Measurements from ENCODE around the gene CORO2B.

Gene CORO2B

DNA sequence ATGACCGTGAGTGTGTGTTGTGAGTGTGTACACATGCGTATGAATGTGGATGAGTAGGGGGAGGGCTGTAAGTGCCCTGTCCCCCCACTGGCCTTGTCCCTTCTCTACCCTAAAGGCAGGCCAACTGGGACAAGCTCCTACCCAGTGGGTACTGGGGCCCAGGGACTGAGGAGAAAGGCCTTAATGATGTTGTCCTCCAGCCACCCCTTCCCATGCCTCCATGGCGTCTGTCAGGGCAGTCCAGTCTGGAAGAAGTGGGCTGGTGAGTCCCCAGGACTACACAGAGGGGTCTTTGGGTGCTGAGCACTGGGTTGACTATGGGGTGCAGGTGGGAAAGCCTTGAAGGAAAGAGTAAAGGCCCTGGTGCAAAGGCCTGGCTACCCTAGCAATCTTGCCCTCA is 16.9 kb upstream of the CORO2B start:
- no peak for DNase-seq (ENCODE audit: low read depth)
- H3K4me3 ChIP-seq (ENCODE audit: control insufficient read depth, low read depth, low read length), result no peak overlapping the region
- TF ChIP-seq, protein P1, sequence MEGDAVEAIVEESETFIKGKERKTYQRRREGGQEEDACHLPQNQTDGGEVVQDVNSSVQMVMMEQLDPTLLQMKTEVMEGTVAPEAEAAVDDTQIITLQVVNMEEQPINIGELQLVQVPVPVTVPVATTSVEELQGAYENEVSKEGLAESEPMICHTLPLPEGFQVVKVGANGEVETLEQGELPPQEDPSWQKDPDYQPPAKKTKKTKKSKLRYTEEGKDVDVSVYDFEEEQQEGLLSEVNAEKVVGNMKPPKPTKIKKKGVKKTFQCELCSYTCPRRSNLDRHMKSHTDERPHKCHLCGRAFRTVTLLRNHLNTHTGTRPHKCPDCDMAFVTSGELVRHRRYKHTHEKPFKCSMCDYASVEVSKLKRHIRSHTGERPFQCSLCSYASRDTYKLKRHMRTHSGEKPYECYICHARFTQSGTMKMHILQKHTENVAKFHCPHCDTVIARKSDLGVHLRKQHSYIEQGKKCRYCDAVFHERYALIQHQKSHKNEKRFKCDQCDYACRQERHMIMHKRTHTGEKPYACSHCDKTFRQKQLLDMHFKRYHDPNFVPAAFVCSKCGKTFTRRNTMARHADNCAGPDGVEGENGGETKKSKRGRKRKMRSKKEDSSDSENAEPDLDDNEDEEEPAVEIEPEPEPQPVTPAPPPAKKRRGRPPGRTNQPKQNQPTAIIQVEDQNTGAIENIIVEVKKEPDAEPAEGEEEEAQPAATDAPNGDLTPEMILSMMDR (IDR thresholded peaks at IDR 0.05; ENCODE audit: control insufficient read depth, insufficient read depth, low read depth, low read length, missing control alignments), result no peak

DNA sequence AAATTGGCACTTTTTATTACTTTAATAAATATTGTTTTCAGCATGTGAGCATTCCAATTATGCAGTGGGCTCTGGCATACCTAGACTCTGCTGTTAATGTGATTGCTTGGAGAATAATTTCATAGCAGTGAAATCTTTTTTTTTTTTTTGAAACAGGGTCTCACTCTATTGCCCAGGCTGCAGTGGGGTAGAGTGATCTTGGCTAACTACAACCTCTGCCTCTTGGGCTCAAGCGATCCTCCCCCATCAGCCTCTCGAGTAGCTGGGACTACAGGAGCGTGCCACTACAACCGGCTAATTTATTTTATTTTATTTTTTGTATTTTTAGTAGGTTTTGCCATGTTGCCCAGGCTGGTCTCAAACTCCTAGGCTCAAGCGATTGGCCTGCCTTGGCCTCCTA is 14.6 kb upstream of the CORO2B start:
- H3K4me3 ChIP-seq (ENCODE audit: control insufficient read depth, low read depth, low read length), result no peak overlapping the region
- TF ChIP-seq, protein P1 (IDR thresholded peaks at IDR 0.05; ENCODE audit: control insufficient read depth, insufficient read depth, low read depth, low read length, missing control alignments), result no peak
- no peak for DNase-seq (ENCODE audit: low read depth)

DNA sequence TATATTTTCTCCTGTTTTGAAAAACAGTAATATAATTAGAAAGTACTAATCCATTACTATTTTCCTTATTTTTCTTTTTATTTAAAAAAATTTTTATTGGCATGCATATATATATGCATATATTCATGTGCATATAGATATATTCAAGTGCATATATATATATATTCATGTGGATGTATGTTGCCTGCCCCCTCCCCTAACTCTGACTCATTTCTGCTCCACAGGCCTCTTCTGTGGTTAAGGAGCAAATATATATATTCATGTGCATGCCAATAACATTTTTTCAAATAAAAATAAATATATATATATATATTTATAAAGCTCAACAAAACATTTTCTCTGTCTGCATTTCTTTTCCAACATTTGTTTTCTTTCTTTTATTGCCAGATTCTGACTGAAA is 13.6 kb upstream of the CORO2B start:
- DNase-seq (ENCODE audit: low read depth), result no peak
- no peak overlapping the region for H3K4me3 ChIP-seq (ENCODE audit: control insufficient read depth, low read depth, low read length)
- TF ChIP-seq, protein P1 (IDR thresholded peaks at IDR 0.05; ENCODE audit: control insufficient read depth, insufficient read depth, low read depth, low read length, missing control alignments), result no peak

GRCh38 chr15:68565726-68566125 is 13.1 kb upstream of the CORO2B start:
- DNase-seq (ENCODE audit: low read depth), result no peak
- H3K4me3 ChIP-seq (ENCODE audit: control insufficient read depth, low read depth, low read length), result no peak overlapping the region
- TF ChIP-seq, protein P1 (IDR thresholded peaks at IDR 0.05; ENCODE audit: control insufficient read depth, insufficient read depth, low read depth, low read length, missing control alignments), result no peak

DNA sequence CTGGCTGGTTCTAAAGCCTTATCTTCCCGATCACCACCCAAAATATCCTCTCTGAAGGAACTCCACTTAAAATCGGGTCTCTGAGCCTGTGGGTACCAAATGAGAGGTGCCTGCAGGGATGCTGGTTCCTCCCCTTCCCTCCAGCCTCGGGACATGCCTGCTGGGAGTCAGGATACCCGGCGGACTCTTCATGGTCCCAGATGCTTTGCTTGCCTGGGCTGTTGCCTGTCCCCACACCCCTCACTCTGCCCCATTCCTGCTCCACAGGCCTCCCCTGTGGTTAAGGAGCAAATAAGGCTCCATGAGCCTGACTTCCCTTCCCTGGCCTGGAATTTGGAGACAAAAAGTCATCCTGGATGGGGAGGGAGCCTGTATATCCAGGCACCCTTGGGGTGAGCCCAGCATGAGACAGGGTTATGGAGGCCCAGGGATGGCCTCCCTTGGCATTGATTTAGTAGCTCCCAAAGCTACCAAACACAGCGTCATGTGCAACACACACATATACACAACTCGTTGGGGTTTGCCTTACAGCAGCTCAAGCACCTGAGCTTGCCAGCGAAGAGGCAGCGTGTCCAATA is 12.3 kb upstream of the CORO2B start:
- H3K4me3 ChIP-seq (ENCODE audit: control insufficient read depth, low read depth, low read length), result no peak overlapping the region
- TF ChIP-seq, protein P1 (IDR thresholded peaks at IDR 0.05; ENCODE audit: control insufficient read depth, insufficient read depth, low read depth, low read length, missing control alignments), result no peak
- DNase-seq (ENCODE audit: low read depth), result no peak

DNA sequence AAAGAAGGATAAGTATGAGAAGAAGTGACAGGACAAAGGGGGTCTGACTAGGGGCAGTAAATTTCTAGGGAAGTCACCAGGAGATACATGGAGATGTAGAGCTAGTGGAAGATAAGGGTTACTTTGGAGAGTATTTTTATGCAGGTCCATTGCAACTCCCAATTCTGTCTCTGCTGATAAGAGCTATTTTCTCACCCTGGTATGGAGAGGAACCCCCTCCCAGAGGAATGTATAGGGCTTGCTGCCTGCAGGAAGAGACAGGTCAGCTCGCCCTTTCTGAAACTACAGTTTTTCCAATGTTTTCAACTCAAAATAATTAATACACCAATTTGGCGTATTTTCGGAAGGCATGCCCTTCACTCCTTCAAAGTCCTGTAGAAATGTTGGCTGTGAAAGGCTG is 11.4 kb upstream of the CORO2B start:
- TF ChIP-seq, protein P1 (IDR thresholded peaks at IDR 0.05; ENCODE audit: control insufficient read depth, insufficient read depth, low read depth, low read length, missing control alignments), result no peak
- DNase-seq (ENCODE audit: low read depth), result no peak
- no peak overlapping the region for H3K4me3 ChIP-seq (ENCODE audit: control insufficient read depth, low read depth, low read length)

DNA sequence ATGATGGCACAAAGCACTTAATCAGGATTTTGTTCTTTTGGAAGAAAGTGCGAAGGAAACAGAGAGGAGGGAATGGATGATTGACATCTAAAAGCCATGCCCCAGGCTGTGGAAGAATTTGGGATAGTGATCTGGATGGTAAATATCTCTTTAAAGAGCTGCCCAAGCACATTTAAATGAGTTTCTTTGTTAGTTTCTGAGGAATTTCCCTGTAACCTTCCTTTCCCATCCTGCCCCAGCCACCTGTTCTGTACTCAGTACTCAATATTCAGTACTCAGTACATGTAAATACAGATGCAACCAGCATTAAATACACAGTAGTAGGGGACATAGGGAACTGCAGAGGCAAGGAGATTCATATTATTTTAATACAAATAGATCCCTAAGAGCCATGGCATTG is 7.8 kb upstream of the CORO2B start:
- TF ChIP-seq, protein P1 (IDR thresholded peaks at IDR 0.05; ENCODE audit: control insufficient read depth, insufficient read depth, low read depth, low read length, missing control alignments), result no peak
- H3K4me3 ChIP-seq (ENCODE audit: control insufficient read depth, low read depth, low read length), result no peak overlapping the region
- DNase-seq (ENCODE audit: low read depth), result no peak

All from AG09309 (cell line).